ENCODE measurements around the gene EDNRA.
A peak's percentile ranks its signal among the peaks of the same experiment; 100 is the strongest.

The EDNRA gene

DNA sequence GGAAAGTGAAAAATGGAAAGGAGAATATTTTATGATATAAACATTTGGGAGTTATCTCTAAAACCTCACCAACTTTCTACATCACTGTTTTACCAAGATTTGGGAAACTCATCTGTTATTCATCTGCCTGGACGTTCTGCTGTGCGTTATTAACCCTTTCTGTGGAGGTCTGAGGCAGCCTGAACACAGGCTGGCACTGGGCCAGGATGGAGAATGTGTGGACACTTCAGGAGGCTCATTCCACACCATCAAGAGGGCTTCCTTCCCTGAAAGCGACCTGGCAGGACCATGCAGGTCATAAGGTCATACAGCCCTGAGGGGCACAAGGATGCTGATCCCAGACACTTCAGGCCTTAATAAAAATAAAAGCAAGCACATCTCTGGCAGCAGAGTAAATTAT lies 105.1 kb downstream of the EDNRA start:
- H3K27me3 ChIP-seq: no peaks in the 10 kb centered on the region
- H3K4me3 ChIP-seq: no peak overlapping the region
- H4K20me1 ChIP-seq: no peaks in the 10 kb centered on the region
- peaks cover 0 to 23% (median 0%) of the 10 kb centered on the region in 10 experiments; a peak in 6 of 20 replicates for H3K4me1 ChIP-seq
- no peak overlapping the region for H3K4me2 ChIP-seq
- no peak for TF ChIP-seq Cebpa-rat (IDR thresholded peaks at IDR 0.05)
- no peak overlapping the region for H3K27ac ChIP-seq
- no peaks in the 10 kb centered on the region for H3K36me3 ChIP-seq
- peaks cover 0 to 15% (median 9%) of the 10 kb centered on the region in 11 experiments; a peak in 14 of 22 replicates for H3K9me3 ChIP-seq (replicated peaks in 1 of 11)
- no peak overlapping the region for H3K9ac ChIP-seq

DNA sequence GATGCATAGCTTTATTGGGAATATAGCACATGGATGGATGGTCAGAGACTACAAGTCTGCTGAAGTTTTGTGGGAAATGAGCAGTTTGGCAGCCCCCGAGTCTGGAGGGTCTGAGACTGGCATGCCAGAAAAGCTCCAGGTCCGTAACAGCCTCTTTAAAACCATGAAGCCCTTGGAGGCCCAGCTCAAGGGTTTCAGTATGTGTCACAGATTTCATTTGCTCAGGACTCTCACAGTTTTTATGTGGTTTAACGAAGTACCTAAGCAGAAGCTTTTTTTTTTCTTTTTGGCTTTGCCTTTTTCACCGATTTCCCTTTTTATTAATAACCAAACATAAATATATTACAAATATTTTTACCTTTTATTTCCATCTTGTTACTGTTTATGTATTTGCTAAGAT lies 105.7 kb downstream of the EDNRA start:
- Histone ChIP-seq H3K4me2 (no peak overlapping the region), H3K4me1 (peaks cover 0 to 17% (median 0%) of the 10 kb centered on the region in 10 experiments; a peak in 6 of 20 replicates), H3K9ac (no peak overlapping the region), H4K20me1 (no peaks in the 10 kb centered on the region), H3K27me3 (no peaks in the 10 kb centered on the region), H3K4me3 (no peak overlapping the region), H3K27ac (no peak overlapping the region), H3K36me3 (no peaks in the 10 kb centered on the region), H3K9me3 (replicated peaks in 1 of 11) (peaks cover 0 to 15% (median 9%) of the 10 kb centered on the region in 11 experiments; a peak in 14 of 22 replicates)
- TF ChIP-seq Cebpa-rat (IDR thresholded peaks at IDR 0.05): no peak

DNA sequence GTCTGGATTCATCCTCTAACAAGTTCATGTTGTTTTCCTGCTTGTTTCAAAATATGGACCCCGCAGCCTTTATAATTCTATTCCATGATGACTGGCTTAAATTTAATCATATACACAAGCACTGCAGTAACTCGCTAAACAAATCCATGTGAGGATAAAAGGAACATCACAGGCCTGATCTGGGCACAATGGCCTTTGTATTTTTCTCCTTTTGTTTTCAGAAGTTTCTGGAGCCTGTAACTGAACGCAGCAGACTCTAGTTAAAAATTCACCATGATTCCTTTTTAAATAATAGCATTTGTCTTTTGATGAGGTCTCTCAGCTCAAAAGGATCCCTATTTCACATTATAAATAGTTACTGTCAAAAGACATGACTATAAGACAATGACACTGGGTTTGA lies 106.1 kb downstream of the EDNRA start:
- Histone ChIP-seq H3K4me1 (peaks cover 0 to 13% (median 0%) of the 10 kb centered on the region in 10 experiments; a peak in 6 of 20 replicates), H3K9ac (no peak overlapping the region), H3K27me3 (no peaks in the 10 kb centered on the region), H3K9me3 (replicated peaks in 1 of 11) (peaks cover 0 to 15% (median 9%) of the 10 kb centered on the region in 11 experiments; a peak in 14 of 22 replicates), H3K4me3 (no peak overlapping the region), H3K27ac (no peak overlapping the region), H3K4me2 (no peak overlapping the region), H3K36me3 (no peaks in the 10 kb centered on the region), H4K20me1 (no peaks in the 10 kb centered on the region)
- no peak for TF ChIP-seq Cebpa-rat (IDR thresholded peaks at IDR 0.05)

DNA sequence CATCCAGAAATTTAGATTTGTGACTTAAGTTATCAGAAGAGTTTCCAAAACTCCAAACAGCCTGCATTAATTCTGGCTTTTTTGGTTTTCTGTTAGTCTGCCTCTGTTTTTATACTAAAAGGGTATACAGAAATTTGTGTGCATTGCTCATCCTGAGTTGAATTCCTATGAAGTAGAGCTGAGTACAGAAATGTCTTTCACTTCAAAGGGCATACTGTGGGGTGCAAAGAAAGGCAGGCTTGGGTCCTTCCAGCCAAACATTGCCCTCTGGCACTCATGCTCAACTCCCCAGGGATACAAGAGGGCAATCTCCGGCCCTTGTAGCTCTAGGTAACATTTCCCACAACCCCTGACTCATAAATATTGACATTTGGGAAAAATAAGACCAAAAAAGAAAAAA lies 108.7 kb downstream of the EDNRA start:
- peaks cover 0 to 4% (median 0%) of the 10 kb centered on the region in 10 experiments; a peak in 2 of 20 replicates for H3K4me1 ChIP-seq
- no peaks in the 10 kb centered on the region for H4K20me1 ChIP-seq
- no peaks in the 10 kb centered on the region for H3K27me3 ChIP-seq
- H3K4me3 ChIP-seq: no peak overlapping the region
- no peak overlapping the region for H3K4me2 ChIP-seq
- no peaks in the 10 kb centered on the region for H3K36me3 ChIP-seq
- peaks cover 0 to 8% (median 4%) of the 10 kb centered on the region in 11 experiments; a peak in 14 of 22 replicates for H3K9me3 ChIP-seq (replicated peaks in 1 of 11)
- TF ChIP-seq Cebpa-rat (IDR thresholded peaks at IDR 0.05): no peak
- H3K27ac ChIP-seq: no peak overlapping the region
- no peak overlapping the region; a peak in 1 of 22 replicates for H3K9ac ChIP-seq

DNA sequence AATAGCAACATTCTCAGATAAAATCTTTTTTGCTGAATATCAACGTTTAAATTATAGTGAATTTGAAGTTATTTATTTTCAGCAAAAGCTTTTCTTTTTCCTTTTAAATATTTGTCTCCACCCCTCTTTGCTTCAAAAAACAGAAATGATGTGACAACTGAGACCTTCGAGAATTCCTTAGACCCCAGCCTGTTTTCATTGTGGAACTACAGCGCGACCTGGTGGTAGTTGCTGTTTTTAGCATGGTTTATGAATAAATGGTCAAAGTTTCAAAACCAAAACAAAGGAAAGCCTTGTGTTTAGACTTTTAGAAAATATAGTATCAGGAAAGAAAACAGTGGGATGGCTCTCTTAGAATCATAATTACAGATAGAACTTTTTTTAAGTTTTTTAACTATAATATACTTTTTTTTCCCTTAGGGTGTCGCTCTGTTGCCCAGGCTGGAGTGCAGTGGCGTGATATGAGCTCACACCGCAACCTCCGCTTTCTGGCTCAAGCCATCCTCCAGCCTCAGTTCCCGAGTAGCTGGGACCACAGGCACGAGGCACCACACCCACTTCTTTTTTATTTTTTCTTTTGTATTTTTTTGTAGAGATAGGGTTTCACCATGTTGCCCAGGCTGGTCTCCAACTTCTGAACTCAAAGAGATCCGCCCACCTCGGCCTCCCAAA lies 109.5 kb downstream of the EDNRA start:
- H3K27ac ChIP-seq: no peak overlapping the region
- no peaks in the 10 kb centered on the region for H4K20me1 ChIP-seq
- TF ChIP-seq Cebpa-rat (IDR thresholded peaks at IDR 0.05): no peak
- no peak overlapping the region for H3K9ac ChIP-seq
- H3K36me3 ChIP-seq: no peaks in the 10 kb centered on the region
- no peak overlapping the region for H3K4me2 ChIP-seq
- peaks cover 0 to 4% (median 0%) of the 10 kb centered on the region in 10 experiments; a peak in 2 of 20 replicates for H3K4me1 ChIP-seq
- no peak overlapping the region for H3K4me3 ChIP-seq
- no peaks in the 10 kb centered on the region for H3K27me3 ChIP-seq
- H3K9me3 ChIP-seq (replicated peaks in 1 of 11): peaks cover 0 to under 1% (median 0%) of the 10 kb centered on the region in 11 experiments; a peak in 2 of 22 replicates

DNA sequence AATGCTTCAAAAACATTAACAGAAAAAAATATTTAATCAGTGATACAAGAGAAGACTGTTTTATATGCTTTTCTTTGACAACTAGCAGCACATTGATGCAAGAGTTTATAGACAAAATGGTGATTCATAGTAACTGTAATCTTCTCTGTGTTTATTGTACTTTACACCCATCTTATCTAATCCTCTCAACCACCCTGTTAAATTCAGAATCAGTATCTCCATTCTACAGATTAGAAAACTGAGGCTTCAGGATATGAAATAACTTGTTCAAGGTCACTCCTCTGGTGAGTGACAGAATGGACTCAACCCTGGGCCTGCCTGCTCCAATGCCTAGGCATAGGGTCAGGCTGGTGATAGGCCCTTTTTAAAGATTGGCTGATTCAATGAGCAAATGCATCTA lies 110.2 kb downstream of the EDNRA start:
- Histone ChIP-seq H3K27me3 (no peaks in the 10 kb centered on the region), H3K4me3 (no peak overlapping the region), H3K4me1 (peaks cover 0 to 4% (median 0%) of the 10 kb centered on the region in 10 experiments; a peak in 2 of 20 replicates), H3K27ac (no peak overlapping the region), H4K20me1 (no peaks in the 10 kb centered on the region), H3K36me3 (no peaks in the 10 kb centered on the region), H3K4me2 (no peak overlapping the region), H3K9ac (0 out of 22 replicates have a peak overlapping the region, but pooled peaks of 1 of the 11 experiments have one; percentile 41), H3K9me3 (replicated peaks in 1 of 11) (no peaks in the 10 kb centered on the region)
- TF ChIP-seq Cebpa-rat (IDR thresholded peaks at IDR 0.05): no peak

DNA sequence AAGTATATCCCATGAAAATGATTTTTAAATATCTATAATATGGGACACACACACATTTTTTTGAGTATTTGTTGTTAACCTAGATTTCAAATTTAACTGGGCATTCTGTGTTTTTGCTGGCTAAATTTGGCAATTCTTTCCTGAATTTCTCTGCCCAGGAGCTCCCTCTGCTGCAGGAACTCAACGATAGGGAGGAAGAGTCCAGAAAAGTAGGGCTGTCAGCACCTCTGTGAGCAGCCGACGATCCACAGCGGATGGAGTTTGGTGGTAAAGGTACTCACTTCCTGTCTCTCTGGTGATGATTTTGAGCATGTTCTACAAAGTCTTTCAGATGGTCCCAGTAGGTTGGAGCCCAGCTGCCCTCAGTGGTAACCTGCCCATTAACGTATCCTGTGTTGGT lies 113.2 kb downstream of the EDNRA start:
- no peak overlapping the region for H3K27ac ChIP-seq
- no peaks in the 10 kb centered on the region for H4K20me1 ChIP-seq
- no peaks in the 10 kb centered on the region for H3K27me3 ChIP-seq
- H3K9me3 ChIP-seq (replicated peaks in 1 of 11): no peaks in the 10 kb centered on the region
- H3K4me2 ChIP-seq: no peak overlapping the region
- no peaks in the 10 kb centered on the region for H3K36me3 ChIP-seq
- TF ChIP-seq Cebpa-rat (IDR thresholded peaks at IDR 0.05): no peak
- H3K4me1 ChIP-seq: peaks cover 0 to 4% (median 0%) of the 10 kb centered on the region in 10 experiments; a peak in 2 of 20 replicates
- no peak overlapping the region for H3K4me3 ChIP-seq
- H3K9ac ChIP-seq: no peak overlapping the region
